ENCODE data around the gene CLASRP. TPM values are rescaled to one million over a fixed set of nuclear protein-coding genes. Genes with fewer than 3 reads are reported as not detected.

Gene CLASRP
- total RNA-seq, 1 donor from 2014 or later = 83.7 TPM

- Histone ChIP-seq H3K4me1 (no peaks in the 10 kb centered on the region), H3K4me3 (no peak overlapping the region), H3K9me3 (no peaks in the 10 kb centered on the region), H3K27me3 (no peaks in the 10 kb centered on the region), H3K27ac (no peak overlapping the region), H3K36me3 (peaks cover 96% of the 10 kb centered on the region)
- DNase-seq (no peak), ATAC-seq (no peak)
- TF ChIP-seq CTCF (IDR thresholded peaks at IDR 0.05) = no peak
- intact Hi-C loops (cut with DNase I) = no loop called here
Measured at GRCh38 chr19:45066921-45067661, 28.2 kb downstream of the CLASRP start.

GRCh38 chr19:45068041-45068440 is 29.2 kb downstream of the CLASRP start:
- no peaks in the 10 kb centered on the region for H3K27me3 ChIP-seq
- intact Hi-C loops (cut with DNase I) = no loop called here
- H3K4me1 ChIP-seq = no peaks in the 10 kb centered on the region
- H3K27ac ChIP-seq = no peak overlapping the region
- H3K36me3 ChIP-seq = peaks cover 88% of the 10 kb centered on the region
- no peak overlapping the region for H3K4me3 ChIP-seq
- no peak for TF ChIP-seq CTCF (IDR thresholded peaks at IDR 0.05)
- H3K9me3 ChIP-seq = no peaks in the 10 kb centered on the region
- DNase-seq = no peak
- no peak for ATAC-seq

- intact Hi-C loops (cut with DNase I) = no loop called here
- TF ChIP-seq CTCF (IDR thresholded peaks at IDR 0.05) = no peak
- H3K27ac ChIP-seq = no peak overlapping the region
- no peak for DNase-seq
- H3K9me3 ChIP-seq = no peaks in the 10 kb centered on the region
- no peaks in the 10 kb centered on the region for H3K27me3 ChIP-seq
- no peak overlapping the region for H3K4me3 ChIP-seq
- no peaks in the 10 kb centered on the region for H3K4me1 ChIP-seq
- H3K36me3 ChIP-seq = peaks cover 78% of the 10 kb centered on the region
- peak; percentile 43 for ATAC-seq
Measured at GRCh38 chr19:45069056-45069455, 30.2 kb downstream of the CLASRP start.

GRCh38 chr19:45070214-45070613 is 31.4 kb downstream of the CLASRP start:
- no peak overlapping the region for H3K27ac ChIP-seq

GRCh38 chr19:45070861-45071544 is 32.2 kb downstream of the CLASRP start:
- Histone ChIP-seq H3K4me3 (no peak overlapping the region), H3K36me3 (peaks cover 60% of the 10 kb centered on the region), H3K9me3 (no peaks in the 10 kb centered on the region), H3K4me1 (peaks cover 9% of the 10 kb centered on the region), H3K27ac (no peak overlapping the region), H3K27me3 (no peaks in the 10 kb centered on the region)
- ATAC-seq = no peak
- no peak for TF ChIP-seq CTCF (IDR thresholded peaks at IDR 0.05)
- intact Hi-C loops (cut with DNase I) = no loop called here
- no peak for DNase-seq

More at GRCh38 chr19:45070214-45070613, 31.4 kb downstream of the CLASRP start:
- DNase-seq (no peak), ATAC-seq (no peak)
- Histone ChIP-seq H3K27me3 (no peaks in the 10 kb centered on the region), H3K4me1 (peaks cover 8% of the 10 kb centered on the region), H3K4me3 (no peak overlapping the region), H3K9me3 (no peaks in the 10 kb centered on the region), H3K36me3 (peaks cover 67% of the 10 kb centered on the region)
- intact Hi-C loops (cut with DNase I) = no loop called here
- no peak for TF ChIP-seq CTCF (IDR thresholded peaks at IDR 0.05)

Measured in upper lobe of right lung (tissue), 1 donor.